ENCODE measurements around the gene NLRP12. TPM values are rescaled to one million over a fixed set of nuclear protein-coding genes. Genes with fewer than 3 reads are reported as not detected.
A peak's percentile ranks its signal among the peaks of the same experiment; 100 is the strongest.

Gene NLRP12
- total RNA-seq, 1 experiment from 2014 or later = 5.6 TPM

GRCh38 chr19:53792721-53793433 is 31.2 kb downstream of the NLRP12 start (continued):
- TF ChIP-seq CTCF (IDR thresholded peaks at IDR 0.05) = peak; percentile 97
- no peak for TF ChIP-seq ZNF512 (CRISPR knock-in tag; IDR thresholded peaks at IDR 0.05; ENCODE audit: borderline replicate concordance)
- no peak for TF ChIP-seq IRF2 (CRISPR knock-in tag; IDR thresholded peaks at IDR 0.05; ENCODE audit: borderline replicate concordance, low read depth)
- TF ChIP-seq NFATC4 (CRISPR knock-in tag; IDR thresholded peaks at IDR 0.05) = no peak
- peak; percentile 100 for TF ChIP-seq ZNF121 (CRISPR knock-in tag; IDR thresholded peaks at IDR 0.05)

- TF ChIP-seq SMAD4 (CRISPR knock-in tag; IDR thresholded peaks at IDR 0.05) (no peak), EMX1 (CRISPR knock-in tag; IDR thresholded peaks at IDR 0.05) (0 out of 2 replicates have a peak, but pooled peaks have one; percentile 40), TEAD4 (CRISPR knock-in tag; IDR thresholded peaks at IDR 0.05) (no peak), ZNF121 (CRISPR knock-in tag; IDR thresholded peaks at IDR 0.05) (peak; percentile 63)
- CTCF ChIA-PET = interaction anchor here (0.6 to 5.7 kb wide), 14 partner anchors 7 to 365 kb away, joined by 3 to 99 read pairs (median 4); no protein-coding TSS in a partner anchor
- no peaks in the 10 kb centered on the region for H3K9me3 Mint-ChIP-seq
- DNase-seq (ENCODE audit: low spot score) = no peak
- POLR2A ChIA-PET = interaction anchor here (0.5 to 1.6 kb wide), 3 partner anchors 35 to 190 kb away, joined by 3 to 5 read pairs (median 3); partner anchors contain the start of gene MYADM
- no peak overlapping the region for H3K4me3 Mint-ChIP-seq
- H3K27ac Mint-ChIP-seq = peak overlapping the region; percentile 87; the same call in 1 of the 2 replicates
- peaks cover 46% of the 10 kb centered on the region for H3K4me1 Mint-ChIP-seq
- H3K27me3 Mint-ChIP-seq (ENCODE audit: low read depth) = 0 out of 2 replicates have a peak, but pooled peaks cover 2% of the 10 kb centered on the region
- no peak for ATAC-seq
- peaks cover 13% of the 10 kb centered on the region for H3K36me3 Mint-ChIP-seq
Measured at GRCh38 chr19:53789708-53790678, 34.1 kb downstream of the NLRP12 start.

GRCh38 chr19:53787266-53787665 is 36.8 kb downstream of the NLRP12 start:
- DNase-seq (ENCODE audit: low spot score) (no peak), ATAC-seq (no peak)
- H3K4me3 Mint-ChIP-seq = peak overlapping the region; percentile 62
- H3K9me3 Mint-ChIP-seq = peaks cover 3% of the 10 kb centered on the region; the same call in 1 of the 2 replicates
- no peak for TF ChIP-seq GRHL2 (CRISPR knock-in tag; IDR thresholded peaks at IDR 0.05; ENCODE audit: insufficient replicate concordance, severe bottlenecking)
- TF ChIP-seq CREB1 (CRISPR knock-in tag; IDR thresholded peaks at IDR 0.05) = no peak
- TF ChIP-seq TCF7 (CRISPR knock-in tag; IDR thresholded peaks at IDR 0.05; ENCODE audit: low read depth) = no peak
- TF ChIP-seq ZNF219 (CRISPR knock-in tag; IDR thresholded peaks at IDR 0.05; ENCODE audit: borderline replicate concordance) = no peak
- no peak for TF ChIP-seq ZBTB21 (CRISPR knock-in tag; IDR thresholded peaks at IDR 0.05; ENCODE audit: borderline replicate concordance)
- H3K27me3 Mint-ChIP-seq (ENCODE audit: low read depth) = 0 out of 2 replicates have a peak, but pooled peaks cover 2% of the 10 kb centered on the region
- ChIA-PET CTCF (interaction anchor here (1.4 kb wide), 1 partner anchor 22 kb away, joined by 4 read pairs; no protein-coding TSS in a partner anchor), POLR2A (no interaction called here)
- H3K27ac Mint-ChIP-seq = peak overlapping the region; percentile 94
- H3K36me3 Mint-ChIP-seq = peaks cover 23% of the 10 kb centered on the region
- H3K4me1 Mint-ChIP-seq = peaks cover 56% of the 10 kb centered on the region

GRCh38 chr19:53786744-53787143 is 37.4 kb downstream of the NLRP12 start:
- no peak for DNase-seq (ENCODE audit: low spot score)
- no peak for TF ChIP-seq ZNF512 (CRISPR knock-in tag; IDR thresholded peaks at IDR 0.05; ENCODE audit: borderline replicate concordance)
- no peak for TF ChIP-seq ZNF138 (CRISPR knock-in tag; conservative IDR thresholded peaks at IDR 0.05)
- no peak for TF ChIP-seq STAT6 (CRISPR knock-in tag; conservative IDR thresholded peaks at IDR 0.05; ENCODE audit: low read depth)
- TF ChIP-seq E2F1 (CRISPR knock-in tag; IDR thresholded peaks at IDR 0.05) = no peak
- TF ChIP-seq ELF4 (CRISPR knock-in tag; IDR thresholded peaks at IDR 0.05; ENCODE audit: low read depth) = no peak
- TF ChIP-seq ZNF121 (CRISPR knock-in tag; IDR thresholded peaks at IDR 0.05) = no peak
- no peak for ATAC-seq
- POLR2A ChIA-PET = no interaction called here
- CTCF ChIA-PET = interaction anchor here (1.4 kb wide), 1 partner anchor 22 kb away, joined by 4 read pairs; no protein-coding TSS in a partner anchor
- H3K27me3 Mint-ChIP-seq (ENCODE audit: low read depth) = 0 out of 2 replicates have a peak, but pooled peaks cover 2% of the 10 kb centered on the region
- H3K27ac Mint-ChIP-seq = peak overlapping the region; percentile 71; the same call in 1 of the 2 replicates
- H3K4me1 Mint-ChIP-seq = peaks cover 59% of the 10 kb centered on the region
- peaks cover 23% of the 10 kb centered on the region for H3K36me3 Mint-ChIP-seq
- H3K9me3 Mint-ChIP-seq = peaks cover 3% of the 10 kb centered on the region; the same call in 1 of the 2 replicates
- peak overlapping the region; percentile 62 for H3K4me3 Mint-ChIP-seq

Measured in WTC11 (cell line).